ENCODE results near the gene SYNJ2BP. TPM values are rescaled to one million over a fixed set of nuclear protein-coding genes. Genes with fewer than 3 reads are reported as not detected.

Gene SYNJ2BP
- total RNA-seq, 1 experiment from 2014 or later: 13.6 TPM

DNA sequence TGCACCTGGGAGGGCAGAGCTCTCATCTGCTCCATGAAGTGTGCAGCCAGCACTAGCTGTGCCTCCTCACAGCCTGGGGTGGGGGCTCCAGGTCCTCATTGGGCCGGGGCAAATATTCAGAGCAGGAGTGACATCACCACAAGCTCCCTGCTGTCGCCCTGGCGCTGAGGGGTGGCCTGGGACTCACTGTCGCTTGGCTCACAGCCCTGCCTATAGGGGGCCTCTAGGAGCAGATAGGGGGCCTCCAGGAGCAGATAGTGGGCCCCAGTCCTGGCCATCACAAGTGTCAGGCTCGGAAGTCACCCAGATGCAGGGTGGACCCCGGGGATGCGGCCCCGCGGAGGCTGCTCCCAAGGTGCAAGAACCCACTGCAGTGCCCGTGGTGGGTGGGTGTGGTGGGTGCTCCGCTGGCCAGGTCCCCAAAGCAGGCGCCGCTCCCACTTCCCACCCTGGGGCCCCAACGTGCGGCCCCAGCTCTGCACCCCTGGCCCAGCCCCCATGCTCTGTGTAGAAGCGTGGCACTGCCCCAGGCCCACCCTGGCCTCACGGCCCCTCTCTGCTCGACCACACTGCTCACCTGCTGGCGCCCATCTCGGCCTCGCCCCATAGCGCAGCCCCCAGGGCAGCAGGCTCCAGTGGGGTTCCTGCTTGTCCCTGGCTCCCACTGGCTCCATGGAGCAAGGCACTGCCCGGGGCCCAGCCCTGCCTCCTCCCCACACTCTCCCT is 18.0 kb downstream of the SYNJ2BP start:
- no peaks in the 10 kb centered on the region for H3K4me1 ChIP-seq (ENCODE audit: control insufficient read depth, insufficient read depth, low read length)
- no peaks in the 10 kb centered on the region for H3K36me3 ChIP-seq (ENCODE audit: control insufficient read depth, insufficient read depth, low read length)
- POLR2A ChIA-PET: no interaction called here
- no TSS peak for BruUV-seq (replicated peaks)
- in situ Hi-C loops (cut with HindIII; ENCODE audit: low pct_unique_long_range_greater_than_20kb, low sequenced_read_pairs): no loop called here
- no peak overlapping the region for H3K4me3 ChIP-seq (ENCODE audit: low read depth in 2 of 2, low read length in 2 of 2)
- H3K9me3 ChIP-seq (ENCODE audit: control insufficient read depth, insufficient read depth, low read depth, low read length): no peaks in the 10 kb centered on the region
- intact Hi-C loops (cut with micrococcal nuclease; ENCODE audit: unreplicated experiment): no loop called here
- H3K27me3 ChIP-seq (ENCODE audit: control insufficient read depth, insufficient read depth, low read length): no peaks in the 10 kb centered on the region
- CTCF ChIA-PET: no interaction called here
- no peak overlapping the region for H3K27ac ChIP-seq (ENCODE audit: low read length)
- DNase-seq (ENCODE audit: low read depth, low spot score): no peak
- no peak for ATAC-seq
- TF ChIP-seq, protein P1, sequence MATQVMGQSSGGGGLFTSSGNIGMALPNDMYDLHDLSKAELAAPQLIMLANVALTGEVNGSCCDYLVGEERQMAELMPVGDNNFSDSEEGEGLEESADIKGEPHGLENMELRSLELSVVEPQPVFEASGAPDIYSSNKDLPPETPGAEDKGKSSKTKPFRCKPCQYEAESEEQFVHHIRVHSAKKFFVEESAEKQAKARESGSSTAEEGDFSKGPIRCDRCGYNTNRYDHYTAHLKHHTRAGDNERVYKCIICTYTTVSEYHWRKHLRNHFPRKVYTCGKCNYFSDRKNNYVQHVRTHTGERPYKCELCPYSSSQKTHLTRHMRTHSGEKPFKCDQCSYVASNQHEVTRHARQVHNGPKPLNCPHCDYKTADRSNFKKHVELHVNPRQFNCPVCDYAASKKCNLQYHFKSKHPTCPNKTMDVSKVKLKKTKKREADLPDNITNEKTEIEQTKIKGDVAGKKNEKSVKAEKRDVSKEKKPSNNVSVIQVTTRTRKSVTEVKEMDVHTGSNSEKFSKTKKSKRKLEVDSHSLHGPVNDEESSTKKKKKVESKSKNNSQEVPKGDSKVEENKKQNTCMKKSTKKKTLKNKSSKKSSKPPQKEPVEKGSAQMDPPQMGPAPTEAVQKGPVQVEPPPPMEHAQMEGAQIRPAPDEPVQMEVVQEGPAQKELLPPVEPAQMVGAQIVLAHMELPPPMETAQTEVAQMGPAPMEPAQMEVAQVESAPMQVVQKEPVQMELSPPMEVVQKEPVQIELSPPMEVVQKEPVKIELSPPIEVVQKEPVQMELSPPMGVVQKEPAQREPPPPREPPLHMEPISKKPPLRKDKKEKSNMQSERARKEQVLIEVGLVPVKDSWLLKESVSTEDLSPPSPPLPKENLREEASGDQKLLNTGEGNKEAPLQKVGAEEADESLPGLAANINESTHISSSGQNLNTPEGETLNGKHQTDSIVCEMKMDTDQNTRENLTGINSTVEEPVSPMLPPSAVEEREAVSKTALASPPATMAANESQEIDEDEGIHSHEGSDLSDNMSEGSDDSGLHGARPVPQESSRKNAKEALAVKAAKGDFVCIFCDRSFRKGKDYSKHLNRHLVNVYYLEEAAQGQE (IDR thresholded peaks at IDR 0.05; ENCODE audit: insufficient read depth in 1 of 2, low read depth in 2 of 2, low read length in 1 of 2): no peak
- TF ChIP-seq SIN3A (IDR thresholded peaks at IDR 0.05; ENCODE audit: borderline replicate concordance, insufficient read depth, low read depth, low read length) (no peak), POLR2AphosphoS5 (IDR thresholded peaks at IDR 0.05; ENCODE audit: low read depth, low read length) (no peak)

GRCh38 chr14:70398280-70398679 is 18.6 kb downstream of the SYNJ2BP start:
- H3K4me3 ChIP-seq (ENCODE audit: low read depth in 2 of 2, low read length in 2 of 2): no peak overlapping the region

More at GRCh38 chr14:70398280-70398679, 18.6 kb downstream of the SYNJ2BP start:
- in situ Hi-C loops (cut with HindIII; ENCODE audit: low pct_unique_long_range_greater_than_20kb, low sequenced_read_pairs): no loop called here
- TF ChIP-seq, protein P2, sequence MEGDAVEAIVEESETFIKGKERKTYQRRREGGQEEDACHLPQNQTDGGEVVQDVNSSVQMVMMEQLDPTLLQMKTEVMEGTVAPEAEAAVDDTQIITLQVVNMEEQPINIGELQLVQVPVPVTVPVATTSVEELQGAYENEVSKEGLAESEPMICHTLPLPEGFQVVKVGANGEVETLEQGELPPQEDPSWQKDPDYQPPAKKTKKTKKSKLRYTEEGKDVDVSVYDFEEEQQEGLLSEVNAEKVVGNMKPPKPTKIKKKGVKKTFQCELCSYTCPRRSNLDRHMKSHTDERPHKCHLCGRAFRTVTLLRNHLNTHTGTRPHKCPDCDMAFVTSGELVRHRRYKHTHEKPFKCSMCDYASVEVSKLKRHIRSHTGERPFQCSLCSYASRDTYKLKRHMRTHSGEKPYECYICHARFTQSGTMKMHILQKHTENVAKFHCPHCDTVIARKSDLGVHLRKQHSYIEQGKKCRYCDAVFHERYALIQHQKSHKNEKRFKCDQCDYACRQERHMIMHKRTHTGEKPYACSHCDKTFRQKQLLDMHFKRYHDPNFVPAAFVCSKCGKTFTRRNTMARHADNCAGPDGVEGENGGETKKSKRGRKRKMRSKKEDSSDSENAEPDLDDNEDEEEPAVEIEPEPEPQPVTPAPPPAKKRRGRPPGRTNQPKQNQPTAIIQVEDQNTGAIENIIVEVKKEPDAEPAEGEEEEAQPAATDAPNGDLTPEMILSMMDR (IDR thresholded peaks at IDR 0.05): no peak
- TF ChIP-seq TCF7L2 (IDR thresholded peaks at IDR 0.05; ENCODE audit: low read depth, low read length) (no peak), SIN3A (IDR thresholded peaks at IDR 0.05; ENCODE audit: borderline replicate concordance, insufficient read depth, low read depth, low read length) (no peak), POLR2AphosphoS5 (IDR thresholded peaks at IDR 0.05; ENCODE audit: low read depth, low read length) (no peak)
- TF ChIP-seq, protein P1 (IDR thresholded peaks at IDR 0.05; ENCODE audit: insufficient read depth in 1 of 2, low read depth in 2 of 2, low read length in 1 of 2): no peak
- Histone ChIP-seq H3K27ac (ENCODE audit: low read length) (no peak overlapping the region), H3K36me3 (ENCODE audit: control insufficient read depth, insufficient read depth, low read length) (no peaks in the 10 kb centered on the region), H3K27me3 (ENCODE audit: control insufficient read depth, insufficient read depth, low read length) (no peaks in the 10 kb centered on the region), H3K4me1 (ENCODE audit: control insufficient read depth, insufficient read depth, low read length) (no peaks in the 10 kb centered on the region), H3K9me3 (ENCODE audit: control insufficient read depth, insufficient read depth, low read depth, low read length) (no peaks in the 10 kb centered on the region)
- BruUV-seq (replicated peaks): no TSS peak
- ATAC-seq (no peak), DNase-seq (ENCODE audit: low read depth, low spot score) (no peak)
- intact Hi-C loops (cut with micrococcal nuclease; ENCODE audit: unreplicated experiment): no loop called here
- CTCF ChIA-PET: no interaction called here
- POLR2A ChIA-PET: no interaction called here

Measured in Panc1 (cell line).